Measurements from ENCODE around the gene THSD7A.

DNA sequence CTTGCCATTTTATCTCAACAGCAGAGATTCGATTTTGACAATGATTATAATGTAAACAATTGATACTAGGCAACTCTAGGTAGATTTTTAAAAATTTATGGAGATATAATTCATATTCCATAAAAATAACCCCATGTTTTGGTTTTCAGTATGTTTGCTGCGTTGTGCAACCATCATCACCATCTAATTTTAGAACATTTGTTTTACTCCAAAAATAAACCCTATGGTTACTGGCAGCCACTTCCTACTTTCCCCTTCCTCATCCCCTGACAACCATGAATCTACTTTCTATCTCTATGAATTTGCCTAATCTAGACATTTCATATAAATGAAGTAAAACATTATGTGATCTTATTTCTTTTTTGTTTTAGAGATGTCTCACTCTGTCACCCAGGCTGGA, 401.9 kb downstream of the THSD7A start:
- TF ChIP-seq CTCF (IDR thresholded peaks at IDR 0.05; ENCODE audit: low read depth, low read length) (no peak), EZH2phosphoT487 (IDR thresholded peaks at IDR 0.05; ENCODE audit: low read depth) (no peak)
